Mucosa of descending colon (tissue), 3 donors: ENCODE results near the gene HOXA9. TPM values are rescaled to one million over a fixed set of nuclear protein-coding genes. Genes with fewer than 3 reads are reported as not detected.
A peak's percentile ranks its signal among the peaks of the same experiment; 100 is the strongest.

Experiments used
- ATAC-seq: fragments of 200-7000 bp; cut with Tn5 transposase; one replicate; pipeline ENCODE4 v1.9.1; 2020; ENCODE audit warnings: mild to moderate bottlenecking, moderate library complexity
- DNase-seq, 3 donors: peaks; one replicate each; pipeline ENCODE4 v3.0.0-alpha.2; 2020
- H3K36me3 ChIP-seq: fragments of 200-600 bp; one replicate; pipeline ENCODE4 v1.8.0; 2021; ENCODE audit warnings: low read depth, mild to moderate bottlenecking
- H3K4me1 ChIP-seq: fragments of 200-600 bp; one replicate; pipeline ENCODE4 v1.8.0; 2021; ENCODE audit warnings: low read depth, mild to moderate bottlenecking
- H3K4me3 ChIP-seq: fragments of 200-600 bp; one replicate; pipeline ENCODE4 v1.8.0; 2021; ENCODE audit warnings: mild to moderate bottlenecking
- H3K9me3 ChIP-seq: fragments of 200-600 bp; one replicate; pipeline ENCODE4 v1.8.0; 2021; ENCODE audit warnings: mild to moderate bottlenecking
- intact Hi-C, 2 donors: fragments of 100-400 bp; cut with DNase I in 1 of 2; cut with micrococcal nuclease in 1 of 2; formaldehyde crosslinking; loops; one replicate each; pipeline versions ENCODE4 v1.11.0 to v1.11.1; 2022; cut with DNase I, micrococcal nuclease
- total RNA-seq, 3 donors: library from RNA; stranded (reverse); fragmentation: NEBNext Ultra II Directional in 2 of 3; extraction: Animal tissue kit (Norgen Biotek cat#: 25700) in 2 of 3; gene quantifications; one replicate each; pipeline versions ENCODE4 v1.2.1 to v1.2.4, GENCODE V29; 2021 to 2023
- TF ChIP-seq, protein P1 (sequence below): fragments of 200-600 bp; IDR thresholded peaks from one replicate; pipeline ENCODE4 v1.8.0; 2022; ENCODE audit warnings: antibody characterized with exemption, mild to moderate bottlenecking
- donor health status: DM: no; HTN: no; CAD: no; lungs with moderate emphysema.
- donor health status: DM: no; HTN: no; CAD: no.
- donor health status: DM: no; HTN: yes; CAD: no.

The HOXA9 gene
- total RNA-seq, 3 donors from 2014 or later = 22.0 to 27.9 (median 25.0) TPM

DNA sequence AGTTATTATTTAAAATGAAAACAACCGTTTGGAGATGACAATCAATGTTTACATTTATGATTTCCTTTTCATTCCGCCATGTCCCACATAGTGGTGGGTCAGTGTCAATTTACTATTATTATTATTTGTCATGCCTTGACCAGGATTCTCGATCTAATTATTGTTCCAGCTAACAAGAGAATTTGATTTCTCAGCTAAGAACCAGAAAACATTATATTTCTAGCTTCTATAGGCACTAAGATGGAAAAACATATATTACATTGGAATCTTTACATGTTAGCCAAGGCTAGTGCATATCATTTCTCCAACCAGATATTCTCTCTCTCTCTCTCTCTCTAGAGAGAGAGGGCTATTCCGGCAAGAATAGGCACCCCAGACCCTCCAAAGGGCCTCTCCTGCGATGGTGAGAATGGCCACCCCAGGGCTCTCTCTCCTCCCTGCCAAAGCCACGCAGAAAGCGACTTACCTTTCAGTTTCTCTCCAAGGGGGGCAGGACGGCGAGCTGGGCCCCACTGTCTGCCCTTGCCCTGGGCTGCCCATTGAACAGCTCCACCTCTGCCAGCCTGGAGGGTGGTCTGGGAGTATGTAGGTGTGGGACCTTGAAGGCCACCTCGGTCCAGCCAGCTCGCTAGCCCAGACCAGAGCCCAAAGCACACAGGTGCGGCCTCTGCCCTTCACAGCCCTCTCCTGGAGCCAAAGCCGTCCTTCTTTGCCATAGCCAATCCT, 15.3 kb downstream of the HOXA9 start:
- no peaks in the 10 kb centered on the region for H3K36me3 ChIP-seq
- DNase-seq = peak in 2 of 3 donors; percentile 52 to 61
- intact Hi-C loops = loop anchor here (5.0 to 10.0 kb wide), 2 partner anchors 468 to 775 kb away; no protein-coding TSS in a partner anchor
- peak overlapping the region; percentile 74 for H3K4me3 ChIP-seq
- ATAC-seq = no peak
- H3K9me3 ChIP-seq = no peaks in the 10 kb centered on the region
- peaks cover 41% of the 10 kb centered on the region for H3K4me1 ChIP-seq
- TF ChIP-seq, protein P1, sequence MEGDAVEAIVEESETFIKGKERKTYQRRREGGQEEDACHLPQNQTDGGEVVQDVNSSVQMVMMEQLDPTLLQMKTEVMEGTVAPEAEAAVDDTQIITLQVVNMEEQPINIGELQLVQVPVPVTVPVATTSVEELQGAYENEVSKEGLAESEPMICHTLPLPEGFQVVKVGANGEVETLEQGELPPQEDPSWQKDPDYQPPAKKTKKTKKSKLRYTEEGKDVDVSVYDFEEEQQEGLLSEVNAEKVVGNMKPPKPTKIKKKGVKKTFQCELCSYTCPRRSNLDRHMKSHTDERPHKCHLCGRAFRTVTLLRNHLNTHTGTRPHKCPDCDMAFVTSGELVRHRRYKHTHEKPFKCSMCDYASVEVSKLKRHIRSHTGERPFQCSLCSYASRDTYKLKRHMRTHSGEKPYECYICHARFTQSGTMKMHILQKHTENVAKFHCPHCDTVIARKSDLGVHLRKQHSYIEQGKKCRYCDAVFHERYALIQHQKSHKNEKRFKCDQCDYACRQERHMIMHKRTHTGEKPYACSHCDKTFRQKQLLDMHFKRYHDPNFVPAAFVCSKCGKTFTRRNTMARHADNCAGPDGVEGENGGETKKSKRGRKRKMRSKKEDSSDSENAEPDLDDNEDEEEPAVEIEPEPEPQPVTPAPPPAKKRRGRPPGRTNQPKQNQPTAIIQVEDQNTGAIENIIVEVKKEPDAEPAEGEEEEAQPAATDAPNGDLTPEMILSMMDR = no peak

DNA sequence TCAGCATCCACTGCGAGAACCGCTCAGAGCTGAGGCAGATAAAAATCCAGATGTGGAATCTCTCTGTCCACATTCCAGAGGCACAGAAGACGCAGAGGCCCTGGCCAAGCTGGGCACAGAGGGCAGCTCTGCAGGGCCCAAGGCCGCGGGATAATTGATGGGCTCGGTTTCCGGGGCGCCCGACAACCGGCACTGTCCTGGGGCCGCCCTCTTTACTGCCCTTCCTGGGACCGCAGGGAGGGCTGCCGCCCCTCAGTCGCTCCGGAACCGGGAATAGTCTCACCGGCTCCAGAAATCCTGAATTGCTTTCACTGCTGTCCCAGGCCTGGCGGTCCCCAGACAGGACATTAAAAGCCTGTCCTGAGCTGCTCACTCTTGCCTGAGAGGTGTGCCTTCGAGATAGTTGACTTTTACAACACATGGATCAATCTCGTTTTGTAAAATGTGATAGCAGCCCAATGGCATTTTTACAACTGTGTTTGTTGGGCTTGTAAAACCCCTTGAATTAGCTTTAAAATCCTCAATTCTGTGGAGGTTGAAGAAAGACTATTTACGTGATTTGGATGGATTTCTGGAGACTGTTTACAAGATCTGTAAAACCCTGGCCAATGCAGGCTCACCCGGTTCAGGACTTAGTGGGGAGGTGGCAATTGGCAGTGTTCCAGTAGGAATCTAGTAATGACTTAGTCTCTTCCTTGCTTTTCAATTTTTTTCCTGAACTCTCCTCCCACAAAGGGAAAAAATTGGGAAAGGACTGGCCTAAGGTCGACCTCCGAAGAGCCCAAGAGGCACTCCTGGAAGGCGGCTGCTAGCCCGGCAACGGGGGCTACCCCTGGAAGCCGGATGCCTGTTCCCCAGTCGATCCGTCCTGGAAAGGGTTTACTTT, 16.3 kb downstream of the HOXA9 start:
- intact Hi-C loops = loop anchor here in 1 of 2 donors (5.0 kb wide), 1 partner anchor 467 kb away; no protein-coding TSS in a partner anchor
- ATAC-seq (peak; percentile 21), DNase-seq (peak in 2 of 3 donors; percentile 66 to 68)
- H3K9me3 ChIP-seq = no peaks in the 10 kb centered on the region
- TF ChIP-seq, protein P1 = no peak
- H3K4me1 ChIP-seq = peaks cover 33% of the 10 kb centered on the region
- no peaks in the 10 kb centered on the region for H3K36me3 ChIP-seq
- peak overlapping the region; percentile 15 for H3K4me3 ChIP-seq

DNA sequence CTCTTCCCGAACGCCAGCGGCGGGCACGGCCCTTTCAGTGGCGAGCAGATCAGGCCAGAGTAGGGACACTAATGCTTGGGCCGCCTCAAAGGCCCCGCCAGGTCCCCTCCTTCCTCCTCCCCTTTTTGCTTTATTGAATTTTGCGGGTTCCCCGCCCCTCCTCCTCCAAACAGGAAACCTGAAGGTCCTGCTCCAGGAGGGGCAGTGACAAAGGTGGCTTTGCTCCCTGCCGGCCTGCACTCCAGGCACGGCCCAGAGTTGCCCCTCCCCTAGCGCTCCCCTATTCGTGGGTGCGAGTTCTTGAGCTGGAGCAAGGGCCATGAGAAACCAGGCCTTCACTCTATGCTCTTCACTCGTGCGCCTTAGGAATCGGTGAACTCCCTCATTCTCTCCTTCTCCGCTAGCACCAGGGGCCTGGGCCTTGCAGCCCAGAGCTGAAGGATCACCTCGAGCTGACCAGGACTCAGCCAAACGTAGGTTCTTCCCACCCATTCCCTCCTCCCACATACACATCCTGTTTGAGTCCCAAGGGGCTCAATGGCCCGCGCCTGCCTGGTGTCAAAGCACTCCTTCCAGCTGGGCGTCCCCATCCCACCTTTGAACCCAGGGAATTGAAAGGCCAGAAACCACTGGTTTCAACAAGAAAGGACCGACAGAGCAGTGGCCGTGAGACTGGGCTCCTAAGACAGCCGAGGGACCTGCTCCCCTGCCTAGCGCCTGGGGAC, 17.1 kb downstream of the HOXA9 start:
- ATAC-seq = peak; percentile 25
- H3K9me3 ChIP-seq = no peaks in the 10 kb centered on the region

DNA sequence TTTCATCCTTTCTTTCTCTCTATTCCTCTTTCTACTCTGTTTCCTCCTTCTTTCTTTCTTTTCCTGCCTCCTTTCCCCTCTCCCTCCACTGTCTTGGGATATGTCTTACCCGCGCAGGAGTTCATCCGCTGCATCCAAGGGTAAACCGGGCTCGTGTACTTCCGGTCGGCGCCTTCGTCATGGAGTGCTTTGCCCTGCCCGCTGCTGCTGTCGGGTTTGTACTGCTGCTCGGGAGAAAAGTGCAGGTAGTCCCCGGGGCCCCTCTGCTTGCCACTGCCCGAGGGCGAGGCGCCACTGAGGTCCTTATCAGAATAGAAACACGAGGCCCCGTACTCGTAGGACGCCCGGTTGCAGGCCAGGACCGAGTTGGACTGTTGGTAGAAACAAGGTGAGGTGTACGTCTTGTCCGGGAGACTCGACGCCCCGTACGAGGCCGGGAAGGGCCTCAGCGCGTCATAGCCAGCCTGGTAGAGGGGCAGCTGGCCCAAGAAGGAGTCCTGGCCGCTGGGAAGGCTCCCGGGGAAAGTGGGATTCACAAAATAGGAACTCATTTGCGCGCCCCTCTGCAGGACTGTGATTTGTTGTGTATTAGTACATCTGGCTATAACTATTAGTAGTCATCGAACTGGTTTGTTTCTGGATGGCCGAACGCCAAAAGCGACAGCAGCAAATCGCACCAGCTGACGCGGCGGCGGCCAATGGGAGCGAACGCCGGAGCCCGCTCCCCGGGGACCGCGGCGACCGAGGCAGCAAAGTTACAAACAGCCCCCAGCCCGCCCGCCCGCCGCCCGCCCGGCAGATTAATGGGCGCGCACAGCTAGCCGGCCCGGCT, 17.9 kb downstream of the HOXA9 start, which contains the start of gene HOXA6:
TSS of gene HOXA6 (minus strand) at position 576 of the 832 bp plus-strand sequence. CDS start at position 551, 25 bp downstream.
- no peaks in the 10 kb centered on the region for H3K36me3 ChIP-seq
- peak within 1 kb of the TSS; percentile 15 for H3K4me3 ChIP-seq
- TF ChIP-seq, protein P1 = no peak
- H3K4me1 ChIP-seq = peaks cover 26% of the 10 kb centered on the region
- no peaks in the 10 kb centered on the region for H3K9me3 ChIP-seq
- DNase-seq = peak; percentile 73 to 84 (median 79)
- intact Hi-C loops = loop anchor here in 1 of 2 donors (5.0 kb wide), 1 partner anchor 465 kb away; no protein-coding TSS in a partner anchor
- peak; percentile 1 for ATAC-seq

More for the DNA sequence above, 17.1 kb downstream of the HOXA9 start:
- intact Hi-C loops = loop anchor here in 1 of 2 donors (5.0 kb wide), 1 partner anchor 466 kb away; no protein-coding TSS in a partner anchor
- TF ChIP-seq, protein P1 = no peak
- H3K4me3 ChIP-seq = peak overlapping the region; percentile 15
- DNase-seq = peak; percentile 78 to 84 (median 79)
- H3K4me1 ChIP-seq = peaks cover 31% of the 10 kb centered on the region
- no peaks in the 10 kb centered on the region for H3K36me3 ChIP-seq
